ENCODE measurements around the gene FADS2. TPM values are rescaled to one million over a fixed set of nuclear protein-coding genes. Genes with fewer than 3 reads are reported as not detected.
"Not testable (repeated sequence)": the region's sequence is repeated elsewhere in the genome, so short reads cannot be mapped to it uniquely, and the experiment has no call there.

FADS2 gene
- total RNA-seq, 1 donor from 2014 or later = 25.7 TPM

GRCh38 chr11:61881397-61881796 lies 53.3 kb downstream of the FADS2 start:
- TF ChIP-seq, protein P1, sequence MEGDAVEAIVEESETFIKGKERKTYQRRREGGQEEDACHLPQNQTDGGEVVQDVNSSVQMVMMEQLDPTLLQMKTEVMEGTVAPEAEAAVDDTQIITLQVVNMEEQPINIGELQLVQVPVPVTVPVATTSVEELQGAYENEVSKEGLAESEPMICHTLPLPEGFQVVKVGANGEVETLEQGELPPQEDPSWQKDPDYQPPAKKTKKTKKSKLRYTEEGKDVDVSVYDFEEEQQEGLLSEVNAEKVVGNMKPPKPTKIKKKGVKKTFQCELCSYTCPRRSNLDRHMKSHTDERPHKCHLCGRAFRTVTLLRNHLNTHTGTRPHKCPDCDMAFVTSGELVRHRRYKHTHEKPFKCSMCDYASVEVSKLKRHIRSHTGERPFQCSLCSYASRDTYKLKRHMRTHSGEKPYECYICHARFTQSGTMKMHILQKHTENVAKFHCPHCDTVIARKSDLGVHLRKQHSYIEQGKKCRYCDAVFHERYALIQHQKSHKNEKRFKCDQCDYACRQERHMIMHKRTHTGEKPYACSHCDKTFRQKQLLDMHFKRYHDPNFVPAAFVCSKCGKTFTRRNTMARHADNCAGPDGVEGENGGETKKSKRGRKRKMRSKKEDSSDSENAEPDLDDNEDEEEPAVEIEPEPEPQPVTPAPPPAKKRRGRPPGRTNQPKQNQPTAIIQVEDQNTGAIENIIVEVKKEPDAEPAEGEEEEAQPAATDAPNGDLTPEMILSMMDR (IDR thresholded peaks at IDR 0.05; ENCODE audit: borderline replicate concordance) = no peak
- Histone ChIP-seq H3K27ac (replicated peaks) (peak overlapping the region; percentile 79), H3K36me3 (peaks cover 36% of the 10 kb centered on the region), H3K4me3 (no peak overlapping the region), H3K27me3 (ENCODE audit: low read depth) (no peaks in the 10 kb centered on the region), H3K9me3 (replicated peaks) (no peaks in the 10 kb centered on the region), H3K4me1 (peaks cover 98% of the 10 kb centered on the region)
- no peak for DNase-seq
- intact Hi-C loops (cut with micrococcal nuclease) = no loop called here

- H3K36me3 ChIP-seq = peaks cover 27% of the 10 kb centered on the region
- DNase-seq; H3K4me3 ChIP-seq; H3K9me3 ChIP-seq (replicated peaks); intact Hi-C loops (cut with micrococcal nuclease); H3K27me3 ChIP-seq (ENCODE audit: low read depth): not testable (repeated sequence)
- peak overlapping the region; percentile 79 for H3K27ac ChIP-seq (replicated peaks)
- H3K4me1 ChIP-seq = peaks cover 98% of the 10 kb centered on the region
These were observed 54.2 kb downstream of the FADS2 start for GRCh38 chr11:61882267-61882666.

GRCh38 chr11:61882879-61883278 lies 54.8 kb downstream of the FADS2 start:
- H3K9me3 ChIP-seq (replicated peaks) = no peaks in the 10 kb centered on the region
- no peak overlapping the region for H3K4me3 ChIP-seq
- intact Hi-C loops (cut with micrococcal nuclease) = no loop called here
- no peaks in the 10 kb centered on the region for H3K27me3 ChIP-seq (ENCODE audit: low read depth)
- DNase-seq = no peak
- H3K36me3 ChIP-seq = peaks cover 21% of the 10 kb centered on the region
- peak overlapping the region; percentile 79 for H3K27ac ChIP-seq (replicated peaks)
- peaks cover 98% of the 10 kb centered on the region for H3K4me1 ChIP-seq
- TF ChIP-seq, protein P1 (IDR thresholded peaks at IDR 0.05; ENCODE audit: borderline replicate concordance) = no peak

GRCh38 chr11:61883327-61883726 lies 55.2 kb downstream of the FADS2 start:
- Histone ChIP-seq H3K9me3 (replicated peaks) (no peaks in the 10 kb centered on the region), H3K4me3 (no peak overlapping the region), H3K27ac (replicated peaks) (peak overlapping the region; percentile 47), H3K36me3 (peaks cover 16% of the 10 kb centered on the region), H3K27me3 (ENCODE audit: low read depth) (no peaks in the 10 kb centered on the region), H3K4me1 (peaks cover 98% of the 10 kb centered on the region)
- intact Hi-C loops (cut with micrococcal nuclease) = no loop called here
- TF ChIP-seq, protein P1 (IDR thresholded peaks at IDR 0.05; ENCODE audit: borderline replicate concordance) = no peak
- DNase-seq = no peak

DNA sequence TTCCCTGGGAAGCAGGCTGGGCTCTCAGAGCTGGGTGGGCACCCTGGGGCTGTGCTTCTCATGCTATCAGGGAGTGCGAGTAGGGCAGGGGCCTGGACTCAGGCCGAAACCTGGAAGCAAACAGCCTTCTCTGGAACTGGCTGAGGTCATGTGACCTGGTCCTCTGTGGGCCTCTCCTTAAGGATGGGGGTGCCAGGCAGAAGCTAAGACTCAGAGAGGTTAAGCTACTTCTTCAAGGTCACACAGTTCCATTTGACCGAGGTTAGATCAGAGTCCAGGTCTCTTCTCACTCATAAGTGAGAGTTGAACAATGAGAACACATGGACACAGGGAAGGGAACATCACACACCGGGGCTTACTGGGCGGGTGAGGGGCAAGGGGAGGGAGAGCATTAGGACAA lies 55.8 kb downstream of the FADS2 start:
- Histone ChIP-seq H3K27ac (replicated peaks) (peak overlapping the region; percentile 47), H3K27me3 (ENCODE audit: low read depth) (no peaks in the 10 kb centered on the region), H3K9me3 (replicated peaks) (no peaks in the 10 kb centered on the region), H3K4me1 (peaks cover 99% of the 10 kb centered on the region), H3K4me3 (no peak overlapping the region), H3K36me3 (peaks cover 10% of the 10 kb centered on the region)
- no peak for DNase-seq
- intact Hi-C loops (cut with micrococcal nuclease) = no loop called here
- TF ChIP-seq, protein P1 (IDR thresholded peaks at IDR 0.05; ENCODE audit: borderline replicate concordance) = no peak

DNA sequence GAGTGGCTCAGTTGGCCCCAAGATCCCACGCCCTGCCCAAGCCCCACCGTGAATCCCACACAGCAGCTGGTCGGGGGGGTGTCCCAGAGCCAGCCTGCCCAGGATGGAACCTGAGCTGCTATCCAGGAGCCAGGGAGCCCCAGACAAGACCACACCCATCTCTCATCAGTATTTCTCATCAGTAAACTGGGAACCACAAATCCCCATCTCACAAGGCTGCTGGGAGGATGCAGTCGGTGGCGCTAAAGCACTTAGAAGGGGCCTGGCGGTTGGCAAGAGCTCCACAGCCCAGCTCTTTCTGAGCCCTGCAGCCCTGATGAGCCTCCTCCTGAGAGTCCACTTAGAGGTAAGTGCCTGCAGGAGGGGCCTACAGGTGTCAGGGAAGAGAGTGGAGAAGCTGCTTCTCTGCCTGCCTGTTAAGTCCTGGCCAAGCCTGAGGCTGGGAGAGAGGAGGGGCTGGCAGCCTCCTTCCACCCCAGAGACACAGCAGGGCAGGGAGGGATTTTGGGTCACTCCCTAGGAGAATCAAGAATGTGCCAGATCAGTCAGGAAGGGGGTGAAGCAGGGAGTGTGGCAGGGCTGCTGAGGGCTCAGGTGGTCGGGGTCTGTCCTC lies 57.2 kb downstream of the FADS2 start:
- intact Hi-C loops (cut with micrococcal nuclease) = no loop called here
- Histone ChIP-seq H3K27ac (replicated peaks) (no peak overlapping the region), H3K27me3 (ENCODE audit: low read depth) (no peaks in the 10 kb centered on the region), H3K4me1 (peaks cover 99% of the 10 kb centered on the region), H3K9me3 (replicated peaks) (no peaks in the 10 kb centered on the region), H3K36me3 (no peaks in the 10 kb centered on the region), H3K4me3 (no peak overlapping the region)
- no peak for DNase-seq
- TF ChIP-seq, protein P1 (IDR thresholded peaks at IDR 0.05; ENCODE audit: borderline replicate concordance) = no peak

Measured in left ventricle myocardium inferior (tissue), 1 donor.